Breast epithelium (tissue), 4 donors: ENCODE results near the gene HS6ST3. TPM values are rescaled to one million over a fixed set of nuclear protein-coding genes. Genes with fewer than 3 reads are reported as not detected.

Source experiments
- DNase-seq, 2 donors: peaks; one replicate each; pipeline ENCODE4 v3.0.0-alpha.2; 2019; ENCODE audit warnings: low spot score in 2 of 2
- H3K27ac ChIP-seq, 2 donors: fragments of 200-600 bp; sonication (generic) in 1 of 2; one replicate each; pipeline ENCODE4 v1.5.1; 2016 to 2019; ENCODE audit warnings: mild to moderate bottlenecking in 1 of 2
- H3K27me3 ChIP-seq, 2 donors: fragments of 200-600 bp; sonication (generic) in 1 of 2; one replicate each; pipeline versions ENCODE4 v1.5.1 to v1.6.0; 2017 to 2019; ENCODE audit warnings: control low read depth in 1 of 2, mild to moderate bottlenecking in 1 of 2
- H3K36me3 ChIP-seq: fragments of 200-600 bp; one replicate; pipeline ENCODE4 v1.5.1; 2019
- H3K4me1 ChIP-seq, 2 donors: fragments of 200-600 bp; sonication (generic); one replicate each; pipeline ENCODE4 v1.5.1; 2016 to 2019; ENCODE audit warnings: control low read depth in 1 of 2
- H3K4me3 ChIP-seq, 3 donors: fragments of 200-600 bp; sonication (generic); 1 replicate in 2 of 3; 2 replicates in 1 of 3; pipeline ENCODE4 v1.5.1; 2016 to 2019; ENCODE audit warnings: mild to moderate bottlenecking in 3 of 3, moderate library complexity in 2 of 3
- H3K9me3 ChIP-seq, 2 donors: fragments of 200-600 bp; sonication (generic) in 1 of 2; one replicate each; pipeline ENCODE4 v1.5.1; 2016 to 2019; ENCODE audit warnings: control low read depth in 1 of 2
- CTCF ChIP-seq, 3 donors: fragments of 450-650 bp; IDR thresholded peaks; one replicate each; pipeline ENCODE4 v1.5.1; 2016 to 2017; ENCODE audit warnings: antibody characterized with exemption in 3 of 3, mild to moderate bottlenecking in 3 of 3, moderate library complexity in 3 of 3
- POLR2A ChIP-seq: fragments of 450-650 bp; IDR thresholded peaks from one replicate; pipeline ENCODE4 v1.6.1; 2016; ENCODE audit warnings: antibody characterized with exemption, mild to moderate bottlenecking, moderate library complexity
- POLR2AphosphoS5 ChIP-seq, 3 donors: sonication (generic); formaldehyde crosslinking; IDR thresholded peaks; one replicate each; pipeline ENCODE4 v1.6.1; 2017; ENCODE audit warnings: antibody characterized with exemption in 3 of 3
- intact Hi-C: fragments of 100-400 bp; cut with DNase I; formaldehyde crosslinking; loops from one replicate; pipeline ENCODE4 v1.15.1; 2023; ENCODE audit warnings: low total_unique reads
- total RNA-seq, 3 donors: library from RNA; depleted of rRNA; stranded (reverse); fragments of >200 nt; gene quantifications; one replicate each; pipeline ENCODE4 v1.1.0, GENCODE V29; 2016

HS6ST3 gene
- total RNA-seq, 3 donors from 2014 or later, result under 0.01 to 1.3 (median 0.59) TPM

GRCh38 chr13:96792188-96792587, 702.3 kb downstream of the HS6ST3 start:
- TF ChIP-seq POLR2A, result no peak
- TF ChIP-seq POLR2AphosphoS5 (IDR thresholded peaks at IDR 0.05), result no peak
- no peak for TF ChIP-seq CTCF (IDR thresholded peaks at IDR 0.05)
- intact Hi-C loops, result no loop called here
- Histone ChIP-seq H3K27me3 (no peaks in the 10 kb centered on the region), H3K9me3 (no peaks in the 10 kb centered on the region), H3K4me3 (no peak overlapping the region), H3K36me3 (no peaks in the 10 kb centered on the region), H3K4me1 (no peaks in the 10 kb centered on the region), H3K27ac (no peak overlapping the region)
- no peak for DNase-seq

- Histone ChIP-seq H3K4me1 (no peaks in the 10 kb centered on the region), H3K4me3 (no peak overlapping the region), H3K36me3 (no peaks in the 10 kb centered on the region), H3K27me3 (no peaks in the 10 kb centered on the region), H3K27ac (no peak overlapping the region), H3K9me3 (no peaks in the 10 kb centered on the region)
- DNase-seq, result no peak
- TF ChIP-seq POLR2A (no peak), POLR2AphosphoS5 (IDR thresholded peaks at IDR 0.05) (no peak), CTCF (IDR thresholded peaks at IDR 0.05) (no peak)
- intact Hi-C loops, result no loop called here
These were observed 703.0 kb downstream of the HS6ST3 start for GRCh38 chr13:96792736-96793403.

GRCh38 chr13:96793404-96793755, 703.5 kb downstream of the HS6ST3 start:
- H3K4me1 ChIP-seq, result no peaks in the 10 kb centered on the region
- no peak overlapping the region for H3K4me3 ChIP-seq
- no peak overlapping the region for H3K27ac ChIP-seq
- H3K9me3 ChIP-seq, result no peaks in the 10 kb centered on the region
- no peak for DNase-seq
- H3K27me3 ChIP-seq, result no peaks in the 10 kb centered on the region
- intact Hi-C loops, result no loop called here
- TF ChIP-seq CTCF (IDR thresholded peaks at IDR 0.05) (no peak), POLR2A (no peak), POLR2AphosphoS5 (IDR thresholded peaks at IDR 0.05) (no peak)
- no peaks in the 10 kb centered on the region for H3K36me3 ChIP-seq

GRCh38 chr13:96794669-96795068, 704.8 kb downstream of the HS6ST3 start:
- no peak overlapping the region for H3K27ac ChIP-seq
- H3K27me3 ChIP-seq, result no peaks in the 10 kb centered on the region
- no peaks in the 10 kb centered on the region for H3K9me3 ChIP-seq
- intact Hi-C loops, result no loop called here
- no peak for DNase-seq
- no peak overlapping the region for H3K4me3 ChIP-seq
- H3K4me1 ChIP-seq, result no peaks in the 10 kb centered on the region
- no peak for TF ChIP-seq CTCF (IDR thresholded peaks at IDR 0.05)
- TF ChIP-seq POLR2AphosphoS5 (IDR thresholded peaks at IDR 0.05), result no peak
- no peak for TF ChIP-seq POLR2A
- H3K36me3 ChIP-seq, result no peaks in the 10 kb centered on the region

GRCh38 chr13:96795670-96796069, 705.8 kb downstream of the HS6ST3 start:
- no peaks in the 10 kb centered on the region for H3K4me1 ChIP-seq
- H3K9me3 ChIP-seq, result no peaks in the 10 kb centered on the region
- no peak overlapping the region for H3K4me3 ChIP-seq
- TF ChIP-seq POLR2A (no peak), CTCF (IDR thresholded peaks at IDR 0.05) (no peak), POLR2AphosphoS5 (IDR thresholded peaks at IDR 0.05) (no peak)
- DNase-seq, result no peak
- H3K27ac ChIP-seq, result no peak overlapping the region
- no peaks in the 10 kb centered on the region for H3K27me3 ChIP-seq
- no peaks in the 10 kb centered on the region for H3K36me3 ChIP-seq
- intact Hi-C loops, result no loop called here
